NCI-H82 treated with DMSO at 0.1 percent for 48 hours (cell line): Measurements from ENCODE around the gene GPATCH8.
A peak's percentile ranks its signal among the peaks of the same experiment; 100 is the strongest.
"Not testable (repeated sequence)": the region's sequence is repeated elsewhere in the genome, so short reads cannot be mapped to it uniquely, and the experiment has no call there.

ENCODE experiments used
- DNase-seq: peaks from one replicate; lab custom pipeline; 2025; ENCODE audit not compliant: unreplicated experiment; lab: John Stamatoyannopoulos, UW

The GPATCH8 gene

GRCh38 chr17:44527954-44528353 lies 24.7 kb upstream of the GPATCH8 start:
- DNase-seq: no peak

- no peak for DNase-seq
These were observed 23.9 kb upstream of the GPATCH8 start for GRCh38 chr17:44527102-44527501.

GRCh38 chr17:44523672-44523972 lies 20.4 kb upstream of the GPATCH8 start:
- no peak for DNase-seq

- DNase-seq: peak; percentile 58
These were observed 19.9 kb upstream of the GPATCH8 start for GRCh38 chr17:44522883-44523671.

GRCh38 chr17:44518032-44518431 lies 14.8 kb upstream of the GPATCH8 start:
- no peak for DNase-seq

- DNase-seq: peak; percentile 18
These were observed 8.3 kb upstream of the GPATCH8 start for GRCh38 chr17:44511241-44512134.

- not testable (repeated sequence) for DNase-seq
These were observed 3.9 kb upstream of the GPATCH8 start for GRCh38 chr17:44506939-44507604.

- DNase-seq: no peak
These were observed 534 bp downstream of the GPATCH8 start for GRCh38 chr17:44502598-44503146.

- DNase-seq: no peak
These were observed 1.3 kb downstream of the GPATCH8 start for GRCh38 chr17:44501866-44502375.

- no peak for DNase-seq
These were observed 3.5 kb downstream of the GPATCH8 start for GRCh38 chr17:44499722-44500121.

GRCh38 chr17:44496815-44497214 lies 6.4 kb downstream of the GPATCH8 start:
- DNase-seq: no peak

- DNase-seq: no peak
These were observed 9.9 kb downstream of the GPATCH8 start for GRCh38 chr17:44493339-44493738.

- no peak for DNase-seq
These were observed 10.4 kb downstream of the GPATCH8 start for GRCh38 chr17:44492706-44493272.

- no peak for DNase-seq
These were observed 13.6 kb downstream of the GPATCH8 start for GRCh38 chr17:44489581-44489980.

- no peak for DNase-seq
These were observed 16.0 kb downstream of the GPATCH8 start for GRCh38 chr17:44487170-44487569.

GRCh38 chr17:44473367-44473766 lies 29.8 kb downstream of the GPATCH8 start:
- no peak for DNase-seq

GRCh38 chr17:44469676-44470075 lies 33.5 kb downstream of the GPATCH8 start:
- DNase-seq: no peak

GRCh38 chr17:44467108-44467507 lies 36.1 kb downstream of the GPATCH8 start:
- no peak for DNase-seq

GRCh38 chr17:44466339-44466738 lies 36.9 kb downstream of the GPATCH8 start:
- DNase-seq: no peak

GRCh38 chr17:44465897-44466296 lies 37.3 kb downstream of the GPATCH8 start:
- no peak for DNase-seq

- DNase-seq: no peak
These were observed 37.9 kb downstream of the GPATCH8 start for GRCh38 chr17:44465276-44465675.
